Stimulated activated naive CD8-positive, alpha-beta T cell treated with anti-CD3 and anti-CD28 coated beads, Interleukin-15, Interleukin-2, amounts not matched to agents 100 U/mL and 50 U/mL, for 24 hours (primary cell): ENCODE data around the gene PRKAR1A.
A peak's percentile ranks its signal among the peaks of the same experiment; 100 is the strongest.

Source experiments
- ATAC-seq: fragments of 150-1000 bp; cut with Tn5 transposase; one replicate; pipeline ENCODE4 v1.10.0; 2021
- DNase-seq: peaks from one replicate; pipeline ENCODE4 v3.0.0; 2021

PRKAR1A gene

GRCh38 chr17:68600067-68600930 lies 88.1 kb downstream of the PRKAR1A start:
- DNase-seq, result peak; percentile 18

More at GRCh38 chr17:68600067-68600930, 88.1 kb downstream of the PRKAR1A start:
- peak; percentile 41 for ATAC-seq
